ENCODE results near the gene RWDD1. TPM values are rescaled to one million over a fixed set of nuclear protein-coding genes. Genes with fewer than 3 reads are reported as not detected.
"Not testable (repeated sequence)": the region's sequence is repeated elsewhere in the genome, so short reads cannot be mapped to it uniquely, and the experiment has no call there.

The RWDD1 gene
- total RNA-seq, 1 experiment from 2014 or later: 32.5 TPM

DNA sequence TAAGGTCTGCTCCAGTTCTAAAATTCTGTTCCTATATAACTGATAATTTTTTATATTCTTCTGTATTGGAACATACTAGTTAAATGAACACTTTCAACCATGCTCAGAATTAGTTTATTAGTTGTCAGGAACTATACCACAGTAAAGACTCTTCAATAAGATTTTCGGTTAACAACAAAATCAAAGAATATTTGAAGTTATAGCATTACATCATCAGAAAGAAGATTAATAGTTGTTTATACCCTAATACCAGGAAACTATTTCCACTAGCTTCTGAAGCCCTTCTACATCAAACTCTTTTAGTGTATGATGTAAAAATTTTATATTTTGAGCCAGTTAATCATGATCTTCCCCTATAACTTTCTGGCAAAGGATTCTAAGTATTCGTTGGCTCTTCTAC lies 11.2 kb upstream of the RWDD1 start:
- no peak for DNase-seq (ENCODE audit: low spot score)

DNA sequence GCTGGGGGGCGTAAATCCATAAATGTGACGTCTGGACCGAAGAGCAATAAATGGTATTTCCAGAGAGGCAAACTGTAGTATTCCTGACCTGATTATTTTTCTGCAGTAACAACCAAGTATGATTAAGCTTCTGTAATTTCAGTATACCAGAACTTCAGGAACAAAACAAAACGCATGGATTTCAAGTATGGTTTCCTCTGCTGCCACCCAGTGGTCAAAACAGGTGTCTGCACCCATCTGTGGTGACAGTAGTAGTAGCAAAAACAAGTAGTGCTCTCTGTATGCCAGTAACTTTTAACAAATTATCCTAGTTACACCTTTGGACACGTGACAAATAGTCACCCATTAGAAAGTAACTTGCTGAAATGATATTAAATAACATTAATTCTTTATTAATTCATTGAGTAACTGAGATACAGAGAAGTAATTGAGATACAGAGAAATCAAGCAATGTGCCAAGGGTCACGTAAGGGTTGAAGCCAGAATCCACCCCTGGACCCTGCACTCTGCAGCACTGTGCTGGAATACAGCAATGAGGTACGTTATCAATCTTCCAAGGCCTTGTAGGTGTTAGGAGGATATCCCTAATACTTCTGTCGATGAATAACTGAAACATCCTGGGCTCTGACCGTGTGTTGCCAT lies 9.8 kb upstream of the RWDD1 start:
- DNase-seq (ENCODE audit: low spot score): peak; percentile 41

DNA sequence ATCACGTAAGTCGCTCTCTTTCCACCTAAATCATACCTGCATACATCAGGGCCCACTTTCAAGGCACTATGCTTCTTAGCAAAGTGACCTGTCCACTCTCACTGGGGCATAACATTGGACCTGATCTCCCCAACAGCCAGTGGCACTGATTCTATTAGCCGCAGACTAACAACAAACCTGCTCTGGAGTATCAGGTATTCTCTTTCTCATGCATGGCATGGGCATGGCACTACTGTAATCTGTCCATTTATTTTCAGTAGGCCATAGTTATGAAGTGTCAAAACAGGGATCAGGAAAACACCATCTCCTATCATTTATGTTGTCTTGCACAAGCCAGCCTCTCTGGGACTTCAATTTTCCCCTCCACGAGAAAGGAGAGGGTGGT lies 9.3 kb upstream of the RWDD1 start:
- DNase-seq (ENCODE audit: low spot score): no peak

DNA sequence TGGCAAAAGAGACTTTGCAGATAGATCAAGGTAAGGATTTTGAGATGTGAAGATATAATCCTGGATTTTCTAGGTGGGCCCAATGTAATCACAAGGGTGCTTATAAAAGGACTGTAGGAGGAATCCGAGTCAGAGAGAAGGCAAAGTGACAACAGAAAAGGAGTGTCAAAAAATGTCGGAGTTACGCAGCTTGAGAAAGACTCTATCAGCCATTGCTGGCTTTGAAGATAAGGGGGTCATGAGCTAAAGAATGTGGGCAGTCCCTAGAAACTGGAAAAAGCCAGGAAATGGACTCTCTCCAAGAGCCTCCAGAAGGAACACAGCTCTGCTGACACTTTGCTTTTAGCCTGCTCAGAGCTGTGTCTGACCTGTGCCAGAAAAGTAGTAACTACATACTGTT lies 8.7 kb upstream of the RWDD1 start:
- no peak for DNase-seq (ENCODE audit: low spot score)

DNA sequence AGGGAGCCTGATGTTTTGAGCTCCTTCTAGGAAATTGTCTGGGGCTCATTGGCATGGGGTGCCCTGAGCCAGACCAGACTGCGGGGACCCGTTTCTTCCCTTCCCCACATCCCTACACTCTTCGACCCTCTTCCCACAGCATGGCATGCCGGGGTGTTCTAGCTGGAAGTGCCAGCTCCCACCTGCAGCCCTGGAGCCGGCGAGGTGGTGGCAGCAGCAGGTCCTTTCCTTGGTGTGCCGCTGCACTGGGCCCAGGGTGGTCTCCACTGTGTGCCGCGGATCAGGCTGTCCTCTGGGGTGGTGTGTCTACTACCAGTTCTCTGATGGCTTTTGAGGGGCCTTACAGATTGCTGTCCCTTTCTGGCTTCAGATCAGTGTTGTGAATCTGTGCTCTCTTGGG lies 7.5 kb upstream of the RWDD1 start:
- DNase-seq (ENCODE audit: low spot score): no peak

DNA sequence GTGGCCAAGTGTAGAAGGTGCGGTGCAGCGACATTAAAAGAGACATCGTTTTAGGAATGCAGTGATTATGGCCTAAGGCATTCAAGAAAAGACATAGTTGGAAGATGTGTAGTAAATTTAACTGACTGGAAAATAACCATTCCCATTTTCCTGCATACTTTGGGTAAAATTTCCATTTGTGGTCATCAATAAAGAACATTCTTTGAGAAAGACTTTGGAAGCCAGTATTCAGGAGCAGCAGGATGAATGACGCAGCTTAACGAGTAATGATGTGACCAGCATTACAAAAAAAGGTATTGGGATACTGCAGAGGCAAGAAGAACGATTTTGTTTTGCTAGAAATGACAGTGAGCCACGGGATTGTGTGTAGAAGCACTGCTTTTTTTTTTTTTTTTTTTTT lies 7.0 kb upstream of the RWDD1 start:
- no peak for DNase-seq (ENCODE audit: low spot score)

DNA sequence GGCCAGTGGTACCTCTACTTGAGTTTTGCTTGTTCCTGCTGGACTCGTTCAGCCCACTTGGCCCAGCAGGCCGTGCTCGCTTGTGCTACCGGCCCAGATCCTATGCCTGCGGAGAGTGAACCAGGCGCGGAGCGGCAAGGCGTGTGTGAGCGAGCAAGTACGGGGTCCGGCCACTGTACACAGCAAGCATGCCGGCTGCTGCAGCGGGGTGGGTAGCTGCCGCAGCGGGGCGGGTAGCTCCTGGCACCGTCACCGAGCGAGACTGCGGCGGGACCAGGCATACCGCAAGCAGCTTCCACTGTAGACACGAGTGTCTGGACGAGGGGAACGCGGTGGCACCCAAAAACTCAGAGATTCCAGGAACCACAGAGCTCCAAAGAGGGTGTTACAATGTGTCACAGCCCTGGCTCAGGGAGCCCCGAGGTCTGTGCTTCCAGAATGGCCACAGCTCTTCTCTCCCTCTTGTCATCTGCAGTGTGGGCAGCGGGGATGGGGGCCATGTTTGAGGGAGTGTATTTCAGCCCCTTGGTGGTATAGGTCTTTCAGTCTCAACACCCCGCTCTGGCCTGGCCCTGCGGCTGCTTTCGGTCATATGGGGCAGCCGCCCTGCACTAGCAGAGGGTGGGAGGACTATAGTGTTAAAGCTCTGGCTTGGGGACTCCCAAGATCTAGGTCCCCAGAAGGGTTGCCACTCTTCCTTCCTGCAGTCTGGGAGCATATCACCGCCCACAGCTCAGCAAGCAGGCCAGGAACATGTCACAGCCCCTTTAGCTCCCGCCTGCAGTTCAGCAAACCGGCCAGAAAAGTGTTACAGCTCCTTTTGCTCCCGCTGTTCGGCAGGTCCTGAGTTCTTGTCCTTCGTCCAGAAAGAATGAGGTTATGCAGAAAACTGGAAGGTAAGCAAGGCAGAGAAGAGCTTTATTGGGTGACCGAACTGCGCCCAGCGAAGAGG lies 6.1 kb upstream of the RWDD1 start:
- no peak for DNase-seq (ENCODE audit: low spot score)

DNA sequence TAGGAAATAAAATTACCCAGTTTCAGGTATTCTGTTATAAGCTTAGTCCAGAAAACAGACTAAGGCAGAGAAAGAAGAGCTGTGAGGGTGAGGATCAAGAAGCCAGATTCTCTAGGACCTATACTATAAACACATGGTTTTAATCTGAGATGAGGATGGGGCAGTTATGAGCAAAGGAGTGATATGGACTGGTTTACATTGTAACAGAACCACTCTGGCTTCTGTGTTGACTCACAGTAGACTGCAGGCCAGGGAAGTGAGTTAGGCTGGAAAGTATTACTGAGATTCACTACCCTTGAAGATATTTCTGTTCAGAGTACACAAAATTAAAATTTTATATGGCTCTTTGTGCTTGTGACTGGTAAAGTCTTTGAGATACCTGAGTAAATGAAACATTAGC lies 3.2 kb upstream of the RWDD1 start:
- DNase-seq (ENCODE audit: low spot score): no peak

DNA sequence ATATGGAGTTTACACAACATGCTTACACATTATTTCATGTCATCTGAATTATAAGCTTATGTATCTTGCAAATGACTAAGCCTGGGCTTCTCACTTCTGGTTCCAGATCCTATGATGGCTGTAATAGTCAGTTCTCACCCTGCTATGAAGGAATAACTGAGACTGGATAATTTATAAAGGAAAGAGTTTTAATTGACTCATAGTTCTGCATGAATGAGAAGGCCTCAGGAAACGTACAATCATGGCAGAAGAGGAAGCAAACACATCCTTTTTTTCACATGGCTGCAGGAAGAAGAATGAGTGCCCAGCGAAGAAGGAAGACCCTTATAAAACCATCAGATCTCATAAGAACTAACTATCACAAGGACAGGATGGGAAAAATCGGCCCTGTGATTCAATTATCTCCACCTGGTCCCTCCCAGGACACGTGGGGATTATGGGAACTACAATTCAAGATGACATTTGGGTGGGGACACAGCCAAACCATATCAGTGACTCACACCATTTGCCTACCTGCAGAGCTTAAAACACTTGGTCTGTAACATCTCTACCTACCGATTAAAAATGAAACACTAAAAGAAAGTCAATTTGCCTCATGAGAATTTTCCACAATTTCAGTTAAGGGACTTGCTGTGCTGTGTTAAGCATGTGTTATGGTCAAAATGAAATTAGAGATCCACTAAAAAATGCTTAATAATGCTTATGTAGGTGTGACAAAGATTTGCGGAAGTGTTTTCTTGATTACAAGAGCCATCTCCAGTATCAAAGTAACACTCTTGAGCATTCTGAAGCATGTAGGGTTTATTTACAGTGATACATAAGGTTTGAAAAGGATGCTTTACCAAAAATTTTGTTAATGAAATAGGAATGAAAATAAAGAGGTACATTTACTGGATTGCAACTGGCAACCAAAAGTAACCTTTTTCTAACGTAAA lies 2.2 kb upstream of the RWDD1 start:
- DNase-seq (ENCODE audit: low spot score): no peak

DNA sequence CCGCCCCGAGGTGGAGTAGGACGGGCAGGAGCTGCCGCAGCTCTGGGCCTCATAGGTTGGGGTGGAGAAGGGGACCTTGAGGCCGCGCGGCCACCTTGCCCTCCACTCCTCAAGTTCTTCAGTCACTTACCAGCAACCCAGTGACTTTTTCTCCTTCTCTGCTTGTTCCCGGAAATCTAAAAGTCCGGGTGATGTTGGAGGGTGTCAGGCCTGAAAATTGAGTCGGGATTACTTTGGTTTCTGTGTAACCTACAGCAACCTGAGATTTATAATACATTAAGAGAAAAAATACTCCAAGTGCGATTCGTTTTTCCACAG lies 338 bp downstream of the RWDD1 start:
- DNase-seq (ENCODE audit: low spot score): no peak

DNA sequence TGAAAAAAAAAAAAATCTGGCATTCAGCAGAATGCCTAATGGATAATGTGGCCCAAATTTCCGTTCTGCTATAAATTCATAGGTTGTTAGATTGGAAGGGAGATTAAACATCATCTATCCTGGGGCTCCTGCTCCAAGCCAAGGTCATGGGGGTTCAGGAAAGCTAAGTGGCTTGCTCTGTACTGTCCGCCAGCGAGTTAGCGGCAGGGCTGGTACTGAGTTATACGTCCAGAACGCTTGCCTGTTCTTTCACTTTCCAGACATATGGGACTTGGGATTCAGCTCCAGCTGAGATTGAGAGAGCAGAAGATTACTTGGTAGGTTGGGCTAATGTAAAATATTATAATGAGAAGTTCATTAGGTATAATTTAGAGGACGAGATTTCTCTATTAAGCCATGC lies 858 bp downstream of the RWDD1 start:
- DNase-seq (ENCODE audit: low spot score): peak; percentile 5

DNA sequence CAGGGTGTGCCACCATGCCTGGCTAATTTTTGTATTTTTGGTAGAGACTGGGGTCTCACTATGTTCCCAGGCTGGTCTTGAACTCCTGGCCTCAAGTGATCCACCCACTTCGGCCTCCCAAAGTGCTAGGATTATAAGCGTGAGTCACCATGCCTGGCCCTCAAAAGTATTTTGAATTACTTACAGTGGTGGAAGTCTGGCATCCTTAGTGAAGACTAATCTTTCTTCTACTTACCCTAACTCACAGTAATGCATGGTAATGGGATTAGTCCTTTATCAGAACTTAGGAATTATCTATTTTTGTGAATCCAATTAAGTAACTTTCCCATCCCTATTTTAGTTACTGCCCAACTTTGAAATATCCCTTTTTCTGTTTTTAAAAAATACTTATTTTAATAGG lies 3.9 kb downstream of the RWDD1 start:
- DNase-seq (ENCODE audit: low spot score): no peak

DNA sequence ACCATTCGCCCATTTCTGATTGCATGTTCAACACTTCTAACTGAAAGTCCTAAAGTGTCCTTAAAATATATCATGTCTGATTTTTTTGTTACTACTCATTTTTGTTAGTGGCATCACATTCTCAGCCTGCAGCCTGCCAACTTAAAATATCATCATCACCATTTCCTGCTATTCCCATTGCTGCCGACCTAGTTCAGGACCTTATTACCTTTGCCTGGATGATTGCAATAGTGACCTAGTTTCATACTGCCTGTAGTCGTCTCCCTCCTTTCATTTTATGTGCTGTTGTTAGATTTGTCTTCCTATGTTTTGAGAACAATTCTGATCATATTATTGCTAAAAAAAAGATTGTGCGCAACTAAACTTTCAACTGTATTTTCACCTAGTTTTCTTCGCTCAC lies 6.2 kb downstream of the RWDD1 start:
- no peak for DNase-seq (ENCODE audit: low spot score)

DNA sequence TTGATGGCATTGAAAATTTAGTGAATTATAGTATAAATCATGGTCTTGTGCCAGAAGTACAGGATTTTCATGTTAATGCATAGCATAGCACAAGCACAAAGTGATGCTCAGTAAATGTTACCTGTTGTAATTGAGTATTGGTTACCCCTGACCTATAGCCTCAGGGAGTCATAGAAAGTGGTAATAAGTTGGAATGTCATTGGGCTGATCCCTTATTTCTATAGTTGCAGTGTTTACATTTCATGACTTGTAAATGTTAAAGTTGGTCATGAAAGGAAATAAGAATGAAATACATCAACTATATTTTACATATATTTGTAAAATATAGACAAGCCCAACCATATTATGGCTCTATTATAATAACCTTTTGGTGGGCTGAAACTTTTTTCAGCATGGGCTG lies 7.0 kb downstream of the RWDD1 start:
- DNase-seq (ENCODE audit: low spot score): no peak

DNA sequence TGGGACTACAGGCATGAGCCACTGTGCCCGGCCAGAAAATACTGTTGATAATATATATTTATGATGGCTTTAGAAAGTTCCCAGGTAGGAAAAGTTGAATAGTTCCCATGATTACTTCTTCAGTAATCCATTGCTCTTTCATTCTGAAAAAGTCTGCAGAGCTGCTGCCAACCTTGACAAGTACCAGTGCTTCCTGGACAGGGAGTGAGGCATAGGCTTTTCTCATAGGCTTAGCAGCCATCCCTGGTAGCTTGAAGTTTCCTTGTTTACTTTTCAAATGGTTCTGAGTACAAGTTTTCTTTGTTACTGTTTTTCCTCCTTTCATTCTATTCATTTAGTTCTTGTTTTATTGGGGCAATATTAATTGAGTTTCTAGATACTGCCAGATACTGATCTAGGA lies 7.8 kb downstream of the RWDD1 start:
- DNase-seq (ENCODE audit: low spot score): no peak

DNA sequence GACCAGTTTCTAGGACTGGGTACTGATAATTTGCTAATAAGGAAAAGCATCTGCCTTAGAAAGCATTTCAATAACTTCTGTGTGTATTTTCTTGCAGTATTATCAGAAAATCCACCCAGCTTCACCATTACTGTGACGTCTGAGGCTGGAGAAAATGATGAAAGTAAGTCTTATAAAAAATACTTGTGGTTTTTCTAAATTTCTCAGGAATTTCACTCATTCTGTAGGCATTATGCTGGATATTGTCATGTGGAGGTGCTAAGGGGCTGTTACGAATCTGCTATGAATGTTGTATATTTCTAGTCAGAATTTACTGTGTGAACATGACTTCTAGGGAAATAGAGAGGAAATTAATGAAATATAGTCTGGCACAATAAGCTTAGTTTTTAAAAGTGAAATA lies 8.9 kb downstream of the RWDD1 start:
- no peak for DNase-seq (ENCODE audit: low spot score)

DNA sequence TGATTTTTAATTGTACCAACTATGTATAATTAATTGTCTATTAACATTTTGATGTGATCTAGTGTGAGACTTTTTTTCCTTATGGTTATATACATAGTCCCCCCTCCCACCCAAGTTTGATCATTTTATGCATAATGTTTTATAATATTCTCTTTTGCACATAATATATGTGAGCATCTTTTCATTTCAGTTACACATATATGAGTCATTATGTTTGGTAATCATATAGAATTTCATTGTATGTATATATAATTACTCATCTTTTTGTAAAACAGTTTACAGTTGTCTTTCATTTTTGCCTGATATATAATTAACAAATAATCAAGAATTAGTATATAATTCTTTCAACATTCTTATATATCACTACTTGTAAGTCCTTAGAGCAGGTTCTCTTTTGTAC lies 15.0 kb downstream of the RWDD1 start:
- DNase-seq (ENCODE audit: low spot score): no peak

DNA sequence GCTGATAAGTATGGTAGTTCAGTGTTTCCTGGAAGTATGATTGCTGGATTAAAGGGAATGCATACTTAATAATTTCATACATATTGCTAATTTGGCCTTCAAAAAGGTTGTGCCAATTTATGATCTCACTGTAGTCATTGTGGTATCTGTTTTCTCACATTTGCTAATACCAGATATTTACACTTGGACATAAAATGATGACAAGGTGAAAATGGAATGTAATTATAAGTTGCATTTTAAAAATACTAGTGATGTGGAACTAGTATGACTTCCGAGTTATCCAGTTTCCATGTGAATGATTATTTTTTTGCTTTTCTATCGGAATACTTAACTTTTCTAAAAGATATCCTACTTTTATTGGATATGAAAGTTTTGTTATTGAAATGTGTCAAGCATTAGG lies 15.4 kb downstream of the RWDD1 start:
- DNase-seq (ENCODE audit: low spot score): no peak

DNA sequence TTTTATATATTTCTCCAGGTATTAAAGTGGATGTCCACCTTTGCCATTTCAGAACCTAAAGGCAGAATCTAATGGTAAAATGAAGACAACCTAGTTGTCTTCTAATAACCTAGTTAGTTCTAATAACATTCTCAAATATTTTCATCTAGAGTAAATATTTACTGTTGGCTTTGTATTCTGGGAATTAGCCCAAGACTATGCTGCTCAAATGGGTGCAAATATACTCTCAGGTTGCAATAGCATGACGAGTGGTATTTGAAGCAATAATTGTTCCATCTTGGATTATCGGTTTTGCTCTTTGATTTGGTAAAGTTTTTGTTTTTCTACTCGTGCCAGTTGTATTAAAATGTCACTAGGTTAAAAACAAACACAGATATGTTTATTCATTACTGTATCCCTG lies 23.9 kb downstream of the RWDD1 start:
- DNase-seq (ENCODE audit: low spot score): no peak

DNA sequence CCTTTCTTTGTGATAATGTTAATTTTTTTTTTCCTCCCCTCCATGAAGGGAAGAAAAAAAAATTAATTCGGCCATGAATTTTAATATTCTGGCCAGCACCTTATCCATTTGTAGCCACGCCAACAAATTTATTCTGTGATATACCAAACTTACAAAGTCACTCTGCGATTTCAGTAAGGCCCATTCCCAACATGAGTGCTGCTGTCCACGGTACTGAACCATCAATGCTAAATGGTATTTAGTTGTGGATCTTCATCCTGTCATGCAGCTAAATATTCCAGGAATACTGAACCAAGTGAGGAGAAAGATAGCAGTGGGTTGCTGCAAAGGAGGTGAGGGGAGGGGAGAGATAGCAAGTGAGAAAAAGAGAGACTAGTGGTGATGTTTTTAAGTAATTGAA lies 25.5 kb downstream of the RWDD1 start:
- DNase-seq (ENCODE audit: low spot score): no peak

DNA sequence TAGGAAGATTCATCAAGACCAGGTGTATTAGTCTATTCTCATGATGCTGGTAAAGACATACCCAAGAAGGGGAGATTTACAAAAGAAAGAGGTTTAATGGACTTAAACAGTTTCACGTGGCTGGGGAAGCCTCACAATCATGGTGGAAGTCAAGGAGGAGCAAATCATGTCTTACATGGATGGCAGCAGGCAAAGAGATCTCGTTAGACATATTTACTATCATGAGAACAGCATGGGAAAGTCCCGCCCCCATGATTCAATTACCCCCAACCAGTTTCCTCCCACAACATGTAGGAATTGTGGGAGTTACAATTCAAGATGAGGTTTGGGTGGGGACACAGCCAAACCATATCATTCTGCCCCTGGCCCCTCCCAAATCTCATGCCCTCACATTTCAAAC lies 32.6 kb downstream of the RWDD1 start:
- not testable (repeated sequence) for DNase-seq (ENCODE audit: low spot score)

DNA sequence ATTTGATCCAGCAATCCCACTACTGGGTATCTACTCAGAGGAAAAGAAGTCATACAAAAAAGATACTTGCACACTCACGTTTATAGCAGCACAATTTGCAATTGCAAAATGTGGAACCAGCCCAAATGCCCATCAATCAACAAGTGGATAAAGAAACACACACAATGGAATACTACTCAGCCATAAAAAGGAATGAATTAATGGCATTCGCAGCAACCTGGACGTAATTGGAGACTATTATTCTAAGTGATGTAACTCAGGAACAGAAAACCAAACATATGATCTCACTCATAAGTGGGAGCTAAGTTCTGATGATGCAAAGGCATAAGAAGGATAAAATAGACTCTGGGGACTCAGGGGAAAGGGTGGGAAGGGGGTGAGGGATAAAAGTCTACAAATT lies 33.6 kb downstream of the RWDD1 start:
- DNase-seq (ENCODE audit: low spot score): not testable (repeated sequence)

DNA sequence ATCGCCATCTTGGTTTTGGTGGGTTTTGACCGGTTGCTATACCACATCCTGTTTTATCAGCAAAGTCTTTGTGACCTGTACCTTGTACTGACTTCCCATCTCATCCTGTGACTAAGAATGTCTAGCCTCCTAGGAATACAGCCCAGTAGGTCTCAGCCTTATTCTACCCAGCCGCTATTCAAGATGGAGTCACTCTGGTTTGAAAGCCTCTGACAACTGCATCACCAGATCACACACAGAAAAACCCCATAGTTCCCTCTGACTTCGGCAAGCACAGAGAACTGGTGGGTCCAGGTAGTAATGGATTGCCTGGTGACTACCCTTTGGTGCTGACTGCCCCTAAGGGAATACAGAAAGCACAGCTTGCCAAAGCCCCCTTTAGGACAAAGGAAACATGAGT lies 34.6 kb downstream of the RWDD1 start:
- DNase-seq (ENCODE audit: low spot score): no peak

Measured in H4 (cell line).